HG03520 (cell line): ENCODE data around the gene TLR10.
"Not testable (repeated sequence)": the region's sequence is repeated elsewhere in the genome, so short reads cannot be mapped to it uniquely, and the experiment has no call there.

ENCODE experiments used
- ATAC-seq: cut with Tn5 transposase; IDR thresholded peaks from one replicate; pipeline ENCODE4 v1.9.1; 2021; ENCODE audit warnings: mild to moderate bottlenecking, moderate library complexity; ENCODE audit not compliant: unreplicated experiment

TLR10 gene

GRCh38 chr4:38768968-38769394, 13.8 kb downstream of the TLR10 start:
- ATAC-seq: no peak

- not testable (repeated sequence) for ATAC-seq
Observed at GRCh38 chr4:38766940-38767339, 15.8 kb downstream of the TLR10 start.

GRCh38 chr4:38765382-38765781, 17.4 kb downstream of the TLR10 start:
- no peak for ATAC-seq

- no peak for ATAC-seq
Observed at GRCh38 chr4:38764277-38764676, 18.5 kb downstream of the TLR10 start.

- ATAC-seq: no peak
Observed at GRCh38 chr4:38762560-38762959, 20.2 kb downstream of the TLR10 start.

- no peak for ATAC-seq
Observed at GRCh38 chr4:38759790-38760122, 23.0 kb downstream of the TLR10 start.

GRCh38 chr4:38759113-38759789, 23.5 kb downstream of the TLR10 start:
- ATAC-seq: no peak

GRCh38 chr4:38757945-38758600, 24.7 kb downstream of the TLR10 start:
- no peak for ATAC-seq

- no peak for ATAC-seq
Observed at GRCh38 chr4:38752941-38753806, 29.6 kb downstream of the TLR10 start.

GRCh38 chr4:38752372-38752940, 30.3 kb downstream of the TLR10 start:
- peak; percentile 92 for ATAC-seq

- ATAC-seq: no peak
Observed at GRCh38 chr4:38751341-38752010, 31.3 kb downstream of the TLR10 start.

GRCh38 chr4:38749336-38749735, 33.5 kb downstream of the TLR10 start:
- ATAC-seq: no peak

GRCh38 chr4:38747629-38748028, 35.2 kb downstream of the TLR10 start:
- no peak for ATAC-seq

- no peak for ATAC-seq
Observed at GRCh38 chr4:38745881-38746280, 36.9 kb downstream of the TLR10 start.

GRCh38 chr4:38743866-38744265, 38.9 kb downstream of the TLR10 start:
- ATAC-seq: no peak

- no peak for ATAC-seq
Observed at GRCh38 chr4:38740303-38740702, 42.5 kb downstream of the TLR10 start.

- ATAC-seq: no peak
Observed at GRCh38 chr4:38738940-38739803, 43.6 kb downstream of the TLR10 start.

- no peak for ATAC-seq
Observed at GRCh38 chr4:38735870-38736269, 46.9 kb downstream of the TLR10 start.

- ATAC-seq: no peak
Observed at GRCh38 chr4:38734911-38735310, 47.9 kb downstream of the TLR10 start.

GRCh38 chr4:38734446-38734845, 48.3 kb downstream of the TLR10 start:
- ATAC-seq: no peak
